ENCODE results near the gene CTSL.

The CTSL gene

DNA sequence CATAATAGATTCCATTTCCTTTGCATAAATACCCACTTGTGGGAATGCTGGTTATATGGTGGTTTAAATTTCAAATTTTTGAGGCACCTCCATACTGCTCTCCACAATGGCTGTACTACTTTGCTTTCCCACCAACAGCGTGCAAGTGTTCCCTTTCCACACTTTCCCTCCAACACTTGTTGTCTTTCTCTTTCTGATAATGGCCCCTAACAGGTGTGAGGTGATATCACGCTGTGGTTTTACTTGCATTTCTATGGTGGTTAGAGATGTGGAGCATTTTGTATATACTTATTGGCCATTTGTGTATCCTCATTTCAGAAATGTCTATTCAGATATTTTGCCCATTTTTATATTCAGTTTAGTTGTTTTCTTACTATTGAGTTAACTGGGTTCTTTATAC is 34.6 kb downstream of the CTSL start:
- no peak for DNase-seq (ENCODE audit: low spot score)

- DNase-seq (ENCODE audit: low spot score) = no peak
These were observed 37.4 kb downstream of the CTSL start for GRCh38 chr9:87763286-87763685.

DNA sequence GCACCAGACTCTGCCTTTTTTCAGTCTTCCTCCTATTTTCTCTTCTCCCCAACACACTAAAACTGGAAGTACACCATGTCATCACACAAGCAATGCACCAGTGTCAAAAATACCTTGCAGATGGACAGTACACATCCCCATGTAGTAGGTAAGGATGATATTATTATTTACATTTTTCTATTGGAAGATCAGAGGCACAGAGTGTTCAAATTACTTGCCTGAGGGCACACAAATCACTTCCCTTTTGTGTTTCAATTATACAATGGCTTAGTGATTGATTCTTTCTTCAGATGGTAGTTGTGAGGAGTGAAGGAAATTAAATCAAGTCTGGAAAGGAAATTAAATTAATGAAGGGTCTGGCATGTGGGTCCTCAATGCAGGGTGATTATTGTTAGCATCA is 39.6 kb downstream of the CTSL start:
- DNase-seq (ENCODE audit: low spot score) = no peak

DNA sequence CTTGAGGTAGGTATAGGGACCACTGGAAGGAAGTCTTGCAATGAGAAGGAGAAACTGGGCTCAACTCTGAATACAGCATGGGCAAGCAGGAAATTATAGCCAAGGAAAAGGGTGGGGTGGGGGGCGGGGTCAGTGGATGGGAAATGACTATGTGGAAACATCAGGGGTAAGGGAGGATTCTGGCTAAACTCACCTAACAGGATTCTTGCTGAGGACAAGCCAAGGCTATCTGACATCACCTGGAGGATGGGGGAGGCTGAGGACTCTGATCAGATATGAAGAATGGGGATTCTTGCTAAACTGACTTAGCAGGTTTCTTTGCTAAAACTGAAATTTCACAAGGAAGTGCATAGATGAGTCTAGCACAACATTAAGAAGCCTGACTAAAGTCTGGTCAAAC is 40.8 kb downstream of the CTSL start:
- no peak for DNase-seq (ENCODE audit: low spot score)

DNA sequence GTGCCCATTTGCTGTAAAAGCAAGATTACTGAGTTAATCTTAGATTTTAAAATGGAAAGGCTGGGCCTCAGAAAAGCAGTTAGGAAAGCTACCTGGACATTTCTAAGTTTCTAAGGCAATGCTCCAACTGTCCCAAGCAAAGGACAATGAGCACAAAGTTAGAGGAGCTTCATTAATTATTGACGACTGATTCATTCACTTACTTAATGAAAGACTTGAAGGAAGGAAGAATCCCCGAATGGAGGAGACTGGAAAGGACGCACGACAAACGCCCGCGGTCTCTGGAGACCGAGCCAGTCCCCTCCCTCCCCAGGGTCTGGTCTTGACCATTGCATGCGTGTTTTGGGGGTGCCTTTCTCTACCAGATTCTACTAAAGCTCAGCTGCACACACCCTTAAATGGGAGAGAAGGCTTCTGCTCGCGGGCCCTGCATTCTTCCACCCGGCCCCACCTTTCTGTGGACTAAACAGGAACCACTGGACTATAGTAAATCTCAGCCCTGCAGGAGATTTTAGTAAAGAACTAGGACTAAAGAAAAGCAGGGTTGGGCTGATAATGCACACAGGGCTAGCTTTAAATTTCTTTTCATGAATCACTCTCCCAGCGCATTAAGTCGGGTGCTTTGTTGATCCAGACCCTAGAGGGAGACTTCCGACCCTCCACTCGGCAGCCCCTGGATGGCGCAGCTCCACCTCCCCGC is 44.8 kb downstream of the CTSL start:
- no peak for DNase-seq (ENCODE audit: low spot score)

- no peak for DNase-seq (ENCODE audit: low spot score)
These were observed 45.5 kb downstream of the CTSL start for GRCh38 chr9:87771316-87772006.

DNA sequence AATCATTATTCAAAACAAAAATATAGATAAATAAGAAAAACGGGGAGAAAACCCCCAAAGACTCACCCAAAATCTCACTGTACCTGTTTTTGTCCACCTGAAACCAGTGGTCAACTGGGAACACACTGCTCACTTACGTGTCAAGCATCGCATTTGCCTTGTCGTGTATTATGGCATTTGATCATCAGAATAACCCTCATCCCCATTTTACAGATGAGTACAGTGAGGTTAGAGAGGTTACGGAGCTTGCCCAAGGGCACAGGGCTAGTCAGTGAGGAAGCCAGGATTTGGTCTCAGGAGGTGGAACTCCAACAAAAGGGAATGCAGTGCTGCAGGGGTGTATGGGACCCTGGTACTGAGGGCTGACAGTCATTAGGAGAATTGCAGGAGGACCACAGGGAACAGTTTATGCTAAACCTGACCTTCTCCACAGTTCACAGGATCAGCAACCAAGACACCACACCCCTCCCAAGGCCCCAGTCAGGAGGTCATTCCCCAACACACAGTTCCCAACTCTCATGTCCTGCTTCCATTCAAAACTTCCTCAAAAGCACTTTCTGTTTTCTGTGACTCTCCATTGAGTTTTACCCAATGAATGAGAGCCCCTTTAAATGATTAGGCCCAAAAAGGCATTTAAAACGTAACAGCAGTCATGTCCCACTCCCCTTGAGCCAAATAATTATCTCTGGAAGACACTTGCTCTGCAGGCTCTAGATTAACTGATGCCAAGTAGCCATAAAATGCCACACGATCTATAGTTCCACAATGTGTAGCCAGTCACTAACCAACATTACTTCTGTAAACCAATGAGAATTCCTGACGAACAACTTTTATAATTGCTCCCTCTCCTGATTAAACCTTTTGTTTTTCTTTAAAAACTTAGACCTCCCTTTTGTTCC is 50.8 kb downstream of the CTSL start:
- no peak for DNase-seq (ENCODE audit: low spot score)

- no peak for DNase-seq (ENCODE audit: low spot score)
These were observed 53.1 kb downstream of the CTSL start for GRCh38 chr9:87778996-87779395.
